Ishikawa (cell line): Measurements from ENCODE around the gene APBA2.

ENCODE experiments used
- CEBPB ChIP-seq: IDR thresholded peaks from 2 replicates; pipeline ENCODE4 v1.6.1; 2012
- EP300 ChIP-seq: IDR thresholded peaks from 2 replicates; pipeline ENCODE4 v1.6.1; 2012; ENCODE audit warnings: borderline replicate concordance
- FOXM1 ChIP-seq: IDR thresholded peaks from 2 replicates; pipeline ENCODE4 v1.6.1; 2012; ENCODE audit warnings: low read depth, borderline replicate concordance
- MAX ChIP-seq: IDR thresholded peaks from 2 replicates; pipeline ENCODE4 v1.6.1; 2012
- NFIC ChIP-seq: IDR thresholded peaks from 2 replicates; pipeline ENCODE4 v1.6.1; 2012
- RAD21 ChIP-seq: IDR thresholded peaks from 2 replicates; pipeline ENCODE4 v1.6.1; 2012; ENCODE audit warnings: low read depth
- REST ChIP-seq: IDR thresholded peaks from 2 replicates; pipeline ENCODE4 v1.6.1; 2012; ENCODE audit warnings: low read depth, mild to moderate bottlenecking
- TAF1 ChIP-seq: IDR thresholded peaks from 2 replicates; pipeline ENCODE4 v1.6.1; 2012; ENCODE audit warnings: low read depth, mild to moderate bottlenecking
- TCF12 ChIP-seq: IDR thresholded peaks from 2 replicates; pipeline ENCODE4 v1.6.1; 2012; ENCODE audit warnings: low read depth
- USF1 ChIP-seq: IDR thresholded peaks from 2 replicates; pipeline ENCODE4 v1.6.1; 2012
- YY1 ChIP-seq: IDR thresholded peaks from 2 replicates; pipeline ENCODE4 v1.6.1; 2012; ENCODE audit warnings: low read depth
- ZBTB7A ChIP-seq: IDR thresholded peaks from 2 replicates; pipeline ENCODE4 v1.6.1; 2012; ENCODE audit warnings: low read depth

- no peak for TF ChIP-seq CEBPB
- no peak for TF ChIP-seq YY1
- no peak for TF ChIP-seq RAD21
- no peak for TF ChIP-seq REST
- TF ChIP-seq NFIC, result no peak
- no peak for TF ChIP-seq EP300
- no peak for TF ChIP-seq TAF1
- TF ChIP-seq MAX, result no peak
- TF ChIP-seq FOXM1, result no peak
- no peak for TF ChIP-seq USF1
- no peak for TF ChIP-seq TCF12
- TF ChIP-seq ZBTB7A, result no peak
These were observed 258.3 kb downstream of the APBA2 start for GRCh38 chr15:29143909-29144635.
